Measurements from ENCODE around the gene EPM2AIP1.

The EPM2AIP1 gene

DNA sequence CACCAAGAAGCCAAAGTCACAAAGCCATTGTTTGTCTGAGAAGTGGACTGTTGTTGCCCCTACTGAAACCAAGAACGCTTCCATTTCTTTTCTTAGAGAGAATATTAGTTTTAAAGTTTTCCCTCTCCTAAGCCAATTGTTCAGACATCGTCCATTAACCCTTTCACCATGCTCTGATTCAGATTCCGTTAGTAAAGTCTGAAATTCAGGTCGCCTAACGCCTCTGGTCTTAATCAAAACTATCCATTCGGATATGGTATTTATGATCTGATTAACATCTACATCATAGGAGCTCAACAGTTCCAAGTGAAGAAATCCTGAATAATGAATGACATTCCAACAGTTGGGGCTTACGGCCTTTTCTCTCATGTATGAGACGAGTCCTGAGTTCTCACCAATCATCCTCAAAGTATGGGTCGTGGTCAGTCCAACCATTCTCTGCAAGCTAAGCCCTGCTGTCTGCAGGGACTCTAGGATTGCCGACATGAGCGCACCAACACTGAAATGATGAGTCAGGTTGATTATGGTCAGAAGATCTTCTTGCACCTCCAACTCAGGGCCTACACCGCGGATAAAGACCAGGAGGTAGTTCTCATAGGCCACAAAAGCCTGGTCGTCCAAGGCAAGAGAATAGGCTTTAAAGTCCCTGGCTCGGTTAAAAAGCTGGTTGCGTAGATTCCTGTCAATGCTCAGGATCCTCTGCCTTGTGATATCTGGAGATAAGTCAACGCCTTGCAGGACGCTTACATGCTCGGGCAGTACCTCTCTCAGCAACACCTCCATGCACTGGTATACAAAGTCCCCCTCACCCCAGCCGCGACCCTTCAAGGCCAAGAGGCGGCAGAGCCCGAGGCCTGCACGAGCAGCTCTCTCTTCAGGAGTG, 767 bp downstream of the EPM2AIP1 start:
- H4K8ac ChIP-seq (ENCODE audit: low read depth, low read length): no peak overlapping the region
- peak overlapping the region; percentile 82 for H3K4me2 ChIP-seq (ENCODE audit: low read length)
- H3K9ac ChIP-seq (ENCODE audit: low read length): peak overlapping the region; percentile 99
- peaks cover 11% of the 10 kb centered on the region for H3K4me1 ChIP-seq (ENCODE audit: control insufficient read depth, low read depth, low read length)
- no peak for DNase-seq
- H2BK5ac ChIP-seq (ENCODE audit: low read length): peak overlapping the region; percentile 95
- no CpG with 5 or more reads among the region's 24 CpGs for WGBS (ENCODE audit: extremely low coverage, insufficient coverage, low lambda C conversion rate)
- H3K4me3 ChIP-seq (ENCODE audit: low read length): peak overlapping the region; percentile 94
- H4K5ac ChIP-seq (ENCODE audit: low read length): no peak overlapping the region
- peaks cover 33% of the 10 kb centered on the region for H3K79me2 ChIP-seq (ENCODE audit: control insufficient read depth, insufficient read depth, low read length)
- peak overlapping the region; percentile 95 for H3K23ac ChIP-seq (ENCODE audit: low read length)
- H2AK5ac ChIP-seq (ENCODE audit: low read length): peak overlapping the region; percentile 68
- H3K36me3 ChIP-seq (ENCODE audit: control insufficient read depth, insufficient read depth, low read length): no peaks in the 10 kb centered on the region
- no peak overlapping the region for H2BK120ac ChIP-seq (ENCODE audit: low read depth, low read length)
- peak overlapping the region; percentile 99 for H3K56ac ChIP-seq (ENCODE audit: low read length)
- peak overlapping the region; percentile 3 for H3K18ac ChIP-seq (ENCODE audit: low read length)
- peak overlapping the region; percentile 89 for H3K27ac ChIP-seq (ENCODE audit: low read depth, low read length)
- H3K79me1 ChIP-seq (ENCODE audit: low read length): peaks cover 7% of the 10 kb centered on the region
- no peak overlapping the region for H2BK15ac ChIP-seq (replicated peaks; ENCODE audit: low read depth)
- H3K27me3 ChIP-seq (ENCODE audit: insufficient read depth, low read length, poor library complexity): no peaks in the 10 kb centered on the region
- H3K4ac ChIP-seq (ENCODE audit: low read depth, low read length): peak overlapping the region; percentile 85

DNA sequence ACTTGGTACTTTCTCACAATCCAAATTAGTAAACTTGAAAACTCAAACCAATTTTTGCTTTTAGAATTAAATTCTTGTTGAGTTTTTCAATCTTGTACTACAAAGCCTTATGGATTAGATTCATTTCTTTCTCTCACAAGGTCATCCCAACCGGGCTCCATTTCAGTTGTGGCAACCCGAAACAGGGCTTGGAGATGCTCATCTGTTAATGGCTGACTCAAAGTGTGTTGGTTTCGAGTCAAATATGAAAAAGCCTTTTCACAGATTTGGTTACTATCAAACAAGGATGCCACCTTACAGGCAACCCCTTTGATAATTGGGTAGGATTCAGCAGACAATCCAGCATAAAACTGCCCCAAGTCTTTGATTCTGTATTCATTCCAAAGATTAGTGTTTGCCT, 1.8 kb downstream of the EPM2AIP1 start:
- Histone ChIP-seq H3K27ac (ENCODE audit: low read depth, low read length) (no peak overlapping the region), H3K36me3 (ENCODE audit: control insufficient read depth, insufficient read depth, low read length) (no peaks in the 10 kb centered on the region), H2BK15ac (replicated peaks; ENCODE audit: low read depth) (no peak overlapping the region), H3K4me3 (ENCODE audit: low read length) (peak overlapping the region; percentile 12), H3K27me3 (ENCODE audit: insufficient read depth, low read length, poor library complexity) (no peaks in the 10 kb centered on the region), H3K4ac (ENCODE audit: low read depth, low read length) (no peak overlapping the region), H3K4me2 (ENCODE audit: low read length) (peak overlapping the region; percentile 82), H3K23ac (ENCODE audit: low read length) (no peak overlapping the region), H3K18ac (ENCODE audit: low read length) (no peak overlapping the region), H4K8ac (ENCODE audit: low read depth, low read length) (no peak overlapping the region), H2AK5ac (ENCODE audit: low read length) (no peak overlapping the region), H3K79me2 (ENCODE audit: control insufficient read depth, insufficient read depth, low read length) (peaks cover 33% of the 10 kb centered on the region), H3K79me1 (ENCODE audit: low read length) (peaks cover 7% of the 10 kb centered on the region), H2BK120ac (ENCODE audit: low read depth, low read length) (no peak overlapping the region), H3K56ac (ENCODE audit: low read length) (peak overlapping the region; percentile 71), H3K4me1 (ENCODE audit: control insufficient read depth, low read depth, low read length) (peaks cover 11% of the 10 kb centered on the region), H2BK5ac (ENCODE audit: low read length) (no peak overlapping the region), H3K9ac (ENCODE audit: low read length) (peak overlapping the region; percentile 99), H4K5ac (ENCODE audit: low read length) (no peak overlapping the region)
- WGBS (ENCODE audit: extremely low coverage, insufficient coverage, low lambda C conversion rate): no CpG with 5 or more reads among the region's 3 CpGs
- no peak for DNase-seq

DNA sequence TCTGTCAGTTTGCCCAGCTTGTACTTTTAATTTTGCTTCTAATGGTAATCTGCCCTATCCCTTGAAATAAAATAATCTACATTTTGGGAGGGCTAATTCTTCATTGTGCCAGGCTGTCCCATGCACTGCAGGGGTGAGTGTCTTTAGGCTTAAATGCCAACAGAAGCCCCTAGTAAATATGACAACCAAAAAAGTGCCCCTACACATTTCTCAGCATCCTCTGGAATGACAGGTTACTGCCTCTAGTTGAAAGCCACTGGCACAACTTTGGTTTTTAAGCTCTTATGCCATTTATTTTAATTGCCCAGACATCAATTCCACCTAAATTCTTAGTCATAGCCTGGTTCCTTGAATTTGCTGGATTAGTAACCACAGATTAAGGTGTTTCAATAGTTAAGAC, 3.4 kb downstream of the EPM2AIP1 start:
- no peak for DNase-seq
- H3K27ac ChIP-seq (ENCODE audit: low read depth, low read length): no peak overlapping the region
- H4K8ac ChIP-seq (ENCODE audit: low read depth, low read length): no peak overlapping the region

DNA sequence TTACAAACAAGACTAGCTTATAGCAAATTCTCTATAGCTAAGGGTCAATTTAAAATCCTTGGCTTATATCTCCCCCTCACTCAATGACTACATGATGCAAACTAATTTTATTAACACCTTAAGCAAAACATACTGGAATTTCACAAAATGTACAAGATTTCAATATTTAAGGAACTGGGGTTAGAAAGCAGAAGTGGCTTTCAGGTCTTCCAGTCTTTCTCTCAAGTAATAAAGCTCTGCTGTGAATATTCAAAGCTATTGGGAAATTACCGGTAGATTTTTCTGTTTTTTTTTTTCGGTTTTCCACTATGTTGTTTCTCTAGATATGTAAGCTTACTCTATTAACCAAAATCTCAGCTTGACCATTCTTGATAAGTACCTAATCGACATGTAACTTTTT, 3.9 kb downstream of the EPM2AIP1 start:
- Histone ChIP-seq H3K18ac (ENCODE audit: low read length) (no peak overlapping the region), H4K5ac (ENCODE audit: low read length) (no peak overlapping the region), H2BK15ac (replicated peaks; ENCODE audit: low read depth) (no peak overlapping the region), H2BK5ac (ENCODE audit: low read length) (no peak overlapping the region), H3K36me3 (ENCODE audit: control insufficient read depth, insufficient read depth, low read length) (peaks cover 3% of the 10 kb centered on the region), H3K79me2 (ENCODE audit: control insufficient read depth, insufficient read depth, low read length) (peaks cover 29% of the 10 kb centered on the region), H3K27ac (ENCODE audit: low read depth, low read length) (no peak overlapping the region), H3K9ac (ENCODE audit: low read length) (no peak overlapping the region), H3K23ac (ENCODE audit: low read length) (no peak overlapping the region), H4K8ac (ENCODE audit: low read depth, low read length) (no peak overlapping the region), H3K4me3 (ENCODE audit: low read length) (no peak overlapping the region), H2AK5ac (ENCODE audit: low read length) (no peak overlapping the region), H3K4me2 (ENCODE audit: low read length) (no peak overlapping the region), H3K56ac (ENCODE audit: low read length) (no peak overlapping the region), H3K4me1 (ENCODE audit: control insufficient read depth, low read depth, low read length) (peaks cover 11% of the 10 kb centered on the region), H2BK120ac (ENCODE audit: low read depth, low read length) (no peak overlapping the region), H3K27me3 (ENCODE audit: insufficient read depth, low read length, poor library complexity) (no peaks in the 10 kb centered on the region), H3K79me1 (ENCODE audit: low read length) (peaks cover 7% of the 10 kb centered on the region), H3K4ac (ENCODE audit: low read depth, low read length) (no peak overlapping the region)
- no CpG with 5 or more reads among the region's 3 CpGs for WGBS (ENCODE audit: extremely low coverage, insufficient coverage, low lambda C conversion rate)
- no peak for DNase-seq

More for the DNA sequence above, 3.4 kb downstream of the EPM2AIP1 start:
- Histone ChIP-seq H3K79me2 (ENCODE audit: control insufficient read depth, insufficient read depth, low read length) (peaks cover 33% of the 10 kb centered on the region), H3K27me3 (ENCODE audit: insufficient read depth, low read length, poor library complexity) (no peaks in the 10 kb centered on the region), H3K23ac (ENCODE audit: low read length) (no peak overlapping the region), H2AK5ac (ENCODE audit: low read length) (no peak overlapping the region), H3K4me2 (ENCODE audit: low read length) (peak overlapping the region; percentile 11), H3K4me3 (ENCODE audit: low read length) (no peak overlapping the region), H2BK120ac (ENCODE audit: low read depth, low read length) (no peak overlapping the region), H3K56ac (ENCODE audit: low read length) (no peak overlapping the region), H3K79me1 (ENCODE audit: low read length) (peaks cover 7% of the 10 kb centered on the region), H2BK15ac (replicated peaks; ENCODE audit: low read depth) (no peak overlapping the region), H2BK5ac (ENCODE audit: low read length) (no peak overlapping the region), H3K4me1 (ENCODE audit: control insufficient read depth, low read depth, low read length) (peaks cover 11% of the 10 kb centered on the region), H3K36me3 (ENCODE audit: control insufficient read depth, insufficient read depth, low read length) (peaks cover 3% of the 10 kb centered on the region), H3K18ac (ENCODE audit: low read length) (no peak overlapping the region), H3K9ac (ENCODE audit: low read length) (no peak overlapping the region), H3K4ac (ENCODE audit: low read depth, low read length) (no peak overlapping the region), H4K5ac (ENCODE audit: low read length) (no peak overlapping the region)

DNA sequence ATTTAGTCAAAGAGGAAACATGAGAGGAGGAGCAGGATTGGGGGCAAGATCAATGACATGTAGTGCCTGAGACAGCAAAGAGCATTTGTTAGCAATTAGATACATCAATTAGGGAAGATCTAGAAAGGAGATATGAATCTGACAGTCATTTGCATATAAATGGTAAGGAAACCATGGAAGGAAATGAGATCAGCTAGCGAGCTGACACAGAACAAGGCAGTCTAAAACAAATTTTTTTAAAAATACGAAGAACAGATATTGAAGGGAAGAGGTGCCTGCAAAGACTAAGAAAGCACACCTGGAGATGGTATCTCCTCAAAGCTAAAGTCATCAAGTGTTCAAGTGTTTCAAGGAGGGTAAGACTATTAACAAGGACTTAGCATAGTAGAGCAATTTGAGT, 4.6 kb downstream of the EPM2AIP1 start:
- Histone ChIP-seq H2BK15ac (replicated peaks; ENCODE audit: low read depth) (no peak overlapping the region), H3K56ac (ENCODE audit: low read length) (no peak overlapping the region), H3K4ac (ENCODE audit: low read depth, low read length) (no peak overlapping the region), H3K4me3 (ENCODE audit: low read length) (no peak overlapping the region), H4K5ac (ENCODE audit: low read length) (no peak overlapping the region), H4K8ac (ENCODE audit: low read depth, low read length) (no peak overlapping the region), H2BK5ac (ENCODE audit: low read length) (no peak overlapping the region), H3K36me3 (ENCODE audit: control insufficient read depth, insufficient read depth, low read length) (peaks cover 3% of the 10 kb centered on the region), H3K4me1 (ENCODE audit: control insufficient read depth, low read depth, low read length) (peaks cover 11% of the 10 kb centered on the region), H2BK120ac (ENCODE audit: low read depth, low read length) (no peak overlapping the region), H2AK5ac (ENCODE audit: low read length) (no peak overlapping the region), H3K4me2 (ENCODE audit: low read length) (peak overlapping the region; percentile 21), H3K18ac (ENCODE audit: low read length) (no peak overlapping the region), H3K79me1 (ENCODE audit: low read length) (peaks cover 5% of the 10 kb centered on the region), H3K23ac (ENCODE audit: low read length) (no peak overlapping the region), H3K27ac (ENCODE audit: low read depth, low read length) (no peak overlapping the region), H3K79me2 (ENCODE audit: control insufficient read depth, insufficient read depth, low read length) (peaks cover 28% of the 10 kb centered on the region), H3K9ac (ENCODE audit: low read length) (no peak overlapping the region), H3K27me3 (ENCODE audit: insufficient read depth, low read length, poor library complexity) (no peaks in the 10 kb centered on the region)
- peak; percentile 77 for DNase-seq
- no CpG with 5 or more reads among the region's 2 CpGs for WGBS (ENCODE audit: extremely low coverage, insufficient coverage, low lambda C conversion rate)
